Right lung (tissue), 5 donors: Measurements from ENCODE around the gene ATRIP. TPM values are rescaled to one million over a fixed set of nuclear protein-coding genes. Genes with fewer than 3 reads are reported as not detected.

Source experiments
- DNase-seq, 2 donors: peaks; one replicate each; pipeline ENCODE4 v3.0.0-alpha.2; 2013
- polyA plus RNA-seq, 5 donors: library from polyadenylated mRNA; unstranded; fragments of 120-200 nt; gene quantifications; one replicate each; pipeline versions ENCODE4 v1.2.1 to v1.2.3, GENCODE V29; 2013; ENCODE audit warnings: inconsistent platforms in 1 of 5, low replicate concordance in 1 of 5; ENCODE audit not compliant: insufficient read length in 5 of 5, insufficient read depth in 1 of 5

ATRIP gene
- polyA plus RNA-seq, 5 donors = 10.7 to 14.0 (median 12.8) TPM

DNA sequence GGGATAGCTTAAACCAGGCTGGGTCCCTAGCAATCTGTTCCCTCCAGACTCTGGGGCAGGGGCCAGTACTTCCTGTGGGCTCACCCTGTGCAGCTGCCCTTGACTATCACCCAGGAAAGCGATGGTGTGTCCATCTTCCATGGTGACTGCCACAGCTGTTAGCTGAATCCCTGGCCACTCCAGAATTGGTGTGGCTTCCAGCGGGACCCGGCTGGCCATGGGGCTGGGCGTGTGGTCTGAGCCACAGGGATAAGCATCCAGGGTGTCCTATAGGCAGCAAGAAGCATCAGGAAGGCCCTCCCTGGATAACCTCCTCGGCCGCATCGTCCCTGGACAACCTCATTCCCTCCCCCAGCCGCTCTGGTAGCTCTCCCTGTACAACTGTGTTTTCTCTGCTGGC lies 23.9 kb upstream of the ATRIP start:
- no peak for DNase-seq

GRCh38 chr3:48423241-48423882 lies 23.2 kb upstream of the ATRIP start:
- DNase-seq = no peak

DNA sequence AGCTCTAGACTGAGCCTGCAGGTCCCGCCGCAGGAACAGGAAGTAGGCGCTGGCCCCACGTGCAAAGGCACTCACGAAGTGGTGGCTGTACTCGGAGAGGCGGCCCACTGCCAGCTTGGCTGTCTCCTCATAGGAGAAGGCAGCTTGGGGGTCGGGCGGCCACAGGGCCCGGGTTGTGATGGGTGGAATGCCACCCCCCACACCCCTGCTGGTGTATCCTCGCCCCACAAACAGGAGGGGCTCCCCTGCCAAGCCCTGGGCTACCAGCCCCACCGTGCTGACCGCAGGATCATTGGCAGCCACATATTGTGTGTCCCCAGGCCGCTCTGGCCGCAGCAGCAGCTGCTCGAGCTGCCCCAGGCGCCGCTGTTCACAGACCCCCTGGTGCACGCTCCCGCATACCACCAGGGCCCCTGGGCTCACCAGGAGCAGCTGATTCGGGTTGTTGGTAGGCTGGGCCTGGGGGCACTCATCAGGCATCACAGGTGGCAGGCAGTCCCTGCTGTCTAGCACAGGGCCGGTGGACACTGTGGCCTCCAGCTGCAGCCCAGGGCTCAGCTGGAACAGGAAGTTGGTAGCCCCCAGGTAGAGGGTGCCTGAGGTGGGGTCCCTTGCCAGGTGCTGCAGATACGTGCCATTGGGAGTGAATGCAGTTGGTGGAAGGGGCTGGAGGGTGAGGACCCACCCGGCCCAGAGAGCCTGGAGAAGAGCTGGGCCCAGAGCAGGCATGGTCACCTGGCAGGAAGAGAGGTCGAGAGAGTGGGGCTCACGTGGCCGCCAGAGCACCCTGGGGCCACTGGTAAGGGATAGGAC lies 22.4 kb upstream of the ATRIP start:
- DNase-seq = no peak

GRCh38 chr3:48425281-48425812 lies 21.2 kb upstream of the ATRIP start:
- DNase-seq = peak in 1 of 2 donors; percentile 47

- DNase-seq = no peak
These were observed 20.1 kb upstream of the ATRIP start for GRCh38 chr3:48426401-48426909.

DNA sequence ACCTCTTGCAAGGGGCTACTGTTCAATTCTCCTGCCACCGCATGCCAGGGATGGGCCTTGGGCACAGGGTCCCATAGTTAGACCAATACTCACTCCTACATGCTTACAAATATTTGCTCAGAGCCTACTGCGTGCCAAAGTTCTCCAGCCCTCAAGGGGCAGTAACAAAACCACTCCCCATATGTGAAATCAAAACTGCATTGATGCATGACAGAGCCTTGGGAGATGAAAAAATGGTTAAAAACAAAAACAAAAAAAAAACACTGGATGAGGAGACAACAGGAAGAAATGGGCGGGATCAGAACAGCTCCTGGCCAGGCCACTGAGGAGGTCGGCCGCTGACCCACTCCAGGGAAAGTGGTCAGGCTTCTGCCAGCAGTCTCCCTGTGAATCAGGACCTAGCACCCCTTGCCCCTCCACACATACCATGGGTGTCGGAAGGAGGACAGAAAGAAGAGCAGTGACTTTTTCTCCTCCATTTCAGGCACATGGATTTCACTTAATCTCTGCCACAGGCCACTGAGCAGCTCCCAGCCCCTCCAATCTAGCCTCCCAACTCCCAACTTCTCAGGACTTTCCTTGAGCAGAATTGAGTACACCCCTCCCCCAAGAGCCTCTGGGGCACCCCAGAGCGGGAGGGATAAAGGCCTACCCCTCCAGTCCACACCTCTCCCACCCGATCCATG lies 19.4 kb upstream of the ATRIP start:
- no peak for DNase-seq

- no peak for DNase-seq
These were observed 18.9 kb upstream of the ATRIP start for GRCh38 chr3:48427630-48427962.

DNA sequence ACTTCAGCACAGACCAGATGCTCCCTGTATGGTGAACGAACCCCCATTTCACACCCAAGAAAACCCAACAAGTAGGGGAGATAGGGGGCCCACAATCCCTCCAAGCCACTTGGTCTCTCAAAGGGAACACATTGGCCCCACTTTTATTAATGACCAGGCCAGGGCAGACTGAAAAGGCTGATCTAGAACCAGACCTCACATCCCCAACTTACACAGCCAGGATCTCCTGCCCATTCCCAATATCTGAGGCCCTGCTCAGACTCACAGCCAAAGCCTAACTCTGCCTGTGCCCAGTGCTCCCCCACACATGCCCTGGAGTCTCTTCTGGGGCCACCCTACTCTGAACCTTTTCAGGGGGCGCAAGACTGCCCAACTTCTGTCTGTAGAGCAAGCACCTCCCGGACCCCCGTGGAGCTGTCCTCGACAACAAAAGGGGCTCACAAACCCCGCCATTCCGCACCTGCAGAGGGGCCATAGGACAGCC lies 18.4 kb upstream of the ATRIP start:
- no peak for DNase-seq

- DNase-seq = peak; percentile 64 to 67
These were observed 17.8 kb upstream of the ATRIP start for GRCh38 chr3:48428572-48429316.

- peak; percentile 45 to 56 for DNase-seq
These were observed 17.1 kb upstream of the ATRIP start for GRCh38 chr3:48429317-48429959.

DNA sequence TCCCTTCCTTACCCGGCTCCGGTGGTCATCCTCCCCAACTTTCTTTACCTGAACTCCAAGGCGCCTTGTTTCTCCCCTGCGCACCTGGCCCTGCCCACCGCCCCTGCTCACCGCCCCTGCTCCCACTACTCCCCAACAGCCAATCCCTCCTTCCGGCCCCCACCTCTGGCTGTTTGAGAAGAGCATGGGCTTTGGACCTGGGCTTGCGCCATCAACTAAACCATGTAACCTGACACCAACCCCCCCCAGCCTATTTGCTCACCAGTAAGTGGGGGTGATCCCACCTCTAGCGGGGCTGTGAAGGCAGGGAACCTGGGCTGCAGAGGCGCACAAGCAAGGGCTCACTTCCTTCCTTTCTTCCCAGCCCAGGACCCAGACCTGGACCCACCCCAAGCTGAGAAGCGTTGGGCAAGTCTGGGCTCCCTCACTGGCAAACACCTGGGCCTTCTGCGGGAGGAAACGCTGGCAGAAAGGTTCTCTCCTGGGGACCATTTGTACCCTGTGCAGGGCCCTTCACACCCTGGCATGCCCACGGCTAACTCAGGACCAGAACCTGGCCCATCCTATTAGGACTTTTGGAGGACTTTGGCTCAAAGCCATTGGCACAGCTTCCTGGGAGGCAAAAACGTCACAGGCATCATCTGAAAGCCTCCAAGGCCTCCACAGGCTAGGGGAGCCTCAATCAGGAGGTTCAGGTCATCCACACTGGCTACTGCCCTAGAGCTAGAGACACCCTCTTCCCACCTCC lies 16.4 kb upstream of the ATRIP start, which contains the start of gene PLXNB1:
TSS of gene PLXNB1 (minus strand) at position 127 of the 748 bp plus-strand sequence. CDS start 5,475 bp downstream, outside the sequence.
- peak; percentile 83 to 85 for DNase-seq

GRCh38 chr3:48430708-48431101 lies 15.8 kb upstream of the ATRIP start:
- DNase-seq = no peak

- no peak for DNase-seq
These were observed 15.1 kb upstream of the ATRIP start for GRCh38 chr3:48431224-48432029.

DNA sequence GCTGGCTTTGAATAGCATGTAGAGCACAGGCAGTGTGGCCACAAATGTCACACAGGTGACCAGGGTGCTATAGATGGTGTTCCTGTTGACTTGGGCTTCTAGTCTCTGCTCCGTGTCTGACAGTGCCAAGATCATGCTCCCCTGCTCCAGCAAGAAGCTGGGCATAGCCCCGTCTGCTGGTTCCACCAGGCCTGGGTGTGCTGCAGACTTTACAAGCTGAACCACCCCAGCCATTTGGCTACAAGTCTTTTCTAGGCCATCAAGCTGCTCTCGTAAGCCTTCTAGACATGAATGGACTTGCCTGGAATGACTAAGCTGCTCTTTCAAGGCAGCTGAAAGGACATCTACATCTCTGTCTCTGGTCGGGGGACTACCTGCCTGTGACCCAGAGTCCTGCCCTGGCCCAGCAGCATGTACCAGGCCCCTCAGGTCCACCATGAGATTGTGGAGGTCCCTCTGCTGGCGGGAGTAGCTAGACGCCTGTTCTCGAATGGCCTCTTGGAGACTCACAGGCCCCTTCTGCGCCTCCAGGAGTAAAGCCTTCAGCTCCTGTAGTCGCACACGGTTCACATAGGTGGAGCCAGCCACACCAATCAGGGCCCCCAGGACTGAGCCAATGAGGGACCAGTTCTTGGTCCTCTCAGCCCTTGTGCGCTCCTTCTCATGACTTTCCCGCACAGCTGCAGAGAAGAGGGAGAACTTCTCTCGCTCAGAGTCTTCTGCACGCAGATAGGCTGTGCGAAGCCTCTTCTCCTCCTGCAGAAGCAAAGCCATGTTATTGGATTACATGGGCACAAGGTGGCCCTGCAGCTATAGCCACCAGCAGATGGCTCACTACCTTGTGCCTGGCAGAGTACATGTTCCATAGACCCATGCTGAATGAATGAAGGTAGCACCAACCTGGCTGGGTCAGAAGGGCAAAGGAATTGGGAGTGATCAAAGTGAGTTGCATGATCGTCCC lies 13.8 kb upstream of the ATRIP start:
- no peak for DNase-seq

DNA sequence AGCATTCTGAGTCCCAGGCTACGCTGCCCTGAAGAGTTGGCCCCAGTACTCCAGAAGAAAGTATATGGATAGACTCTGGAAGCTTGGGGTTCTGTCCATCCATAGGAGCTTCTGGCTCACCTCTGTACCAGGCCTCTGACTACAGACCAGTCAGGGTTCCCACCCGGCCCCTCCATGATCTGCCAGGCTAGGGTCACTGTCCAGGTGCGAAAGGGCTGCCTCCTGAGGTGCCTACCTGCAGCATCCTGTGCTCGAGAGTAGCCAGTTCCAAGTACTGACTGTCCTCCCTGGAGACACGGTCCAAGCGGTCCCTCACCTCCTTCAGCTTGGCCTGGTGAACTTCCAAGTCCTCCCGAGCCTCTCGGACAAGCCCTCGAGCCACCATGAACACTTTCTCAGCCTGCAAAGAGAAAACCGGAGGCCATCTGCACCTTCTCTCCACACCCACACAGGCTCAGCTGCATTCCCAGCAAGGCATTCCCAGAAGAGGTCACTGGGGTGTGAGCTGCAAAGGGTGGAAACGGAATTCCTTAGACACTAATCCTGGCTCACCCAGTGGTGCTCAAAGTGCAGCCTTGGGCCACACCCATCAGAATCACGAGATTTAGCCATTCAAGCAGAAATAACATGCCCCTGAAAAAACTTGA lies 12.9 kb upstream of the ATRIP start:
- DNase-seq = no peak

GRCh38 chr3:48434591-48435222 lies 11.8 kb upstream of the ATRIP start:
- DNase-seq = no peak

- no peak for DNase-seq
These were observed 11.3 kb upstream of the ATRIP start for GRCh38 chr3:48435223-48435595.
